ENCODE results near the gene MAPK12. TPM values are rescaled to one million over a fixed set of nuclear protein-coding genes. Genes with fewer than 3 reads are reported as not detected.

The MAPK12 gene
- 112 and 304 TPM in 2 replicates for total RNA-seq (2011; cell fraction: chromatin; rRNA removed; ENCODE audit: low replicate concordance)
- total RNA-seq (2011; cell fraction: nucleolus; rRNA removed): 207 and 279 TPM in 2 replicates
- 136 and 144 TPM in 2 replicates for total RNA-seq (2011; cell fraction: nucleoplasm; rRNA removed)
- total RNA-seq (2014; rRNA removed) (45.2 and 45.5 TPM in 2 replicates), total RNA-seq (2014; rRNA removed; fragmentation: Illumina TruSeq; extraction: Trizol) (5.7 and 11.1 TPM in 2 replicates), total RNA-seq (2015; rRNA removed; fragmentation: Illumina TruSeq; extraction: Trizol) (32.9 and 33.8 TPM in 2 replicates), total RNA-seq (2021) (68.4 and 69.1 TPM in 2 replicates), polyA plus RNA-seq (2011; rRNA removed) (30.6 and 45.2 TPM in 2 replicates), polyA plus RNA-seq (2014; fragmentation: Illumina TruSeq; extraction: Trizol) (32.8 and 35.5 TPM in 2 replicates), polyA plus RNA-seq (2014; fragmentation: Nextera tagmentation; extraction: Ambion mirVana) (1 to 10 TPM in 1 of 2 experiments, under 1 TPM in 1; 0.79 to 4.0 TPM), polyA plus RNA-seq (2014; rRNA removed) (69.4 and 71.5 TPM in 2 replicates), polyA minus RNA-seq (2011; rRNA and poly(A)+ RNA removed) (12.0 and 15.0 TPM in 2 replicates), Bru-seq, nascent RNA (percentile 66 among the genes with signal in this experiment), BruChase-seq, experiment 1, labeled RNA remaining after a 2-hour chase (percentile 55 among the genes with signal in this experiment), BruChase-seq, experiment 2, labeled RNA remaining after a 6-hour chase (percentile 64 among the genes with signal in this experiment)
- 35.5 and 49.4 TPM in 2 replicates for polyA plus RNA-seq (2011; cell fraction: cytosol; rRNA removed)
- 285 and 430 TPM in 2 replicates for polyA plus RNA-seq (2011; cell fraction: nucleus; rRNA removed)
- polyA plus RNA-seq (2012): 38.8 and 60.9 TPM in 2 replicates
- polyA minus RNA-seq (2011; cell fraction: cytosol; rRNA and poly(A)+ RNA removed): 18.3 and 22.3 TPM in 2 replicates
- 61.0 and 65.0 TPM in 2 replicates for polyA minus RNA-seq (2011; cell fraction: nucleus; rRNA and poly(A)+ RNA removed)
- long read RNA-seq, experiment 1, transcript MAPK12-201 (12 exons, 1,918 nt): major isoform, 54 of 222 reads
- long read RNA-seq, experiment 1, transcript MAPK12-206 (12 exons, 1,785 nt): minor isoform, 7 of 222 reads
- long read RNA-seq, experiment 1, transcript MAPK12-204 (11 exons, 2,019 nt): minor isoform, 6 of 222 reads
- long read RNA-seq, experiment 1, partial matches to known transcripts: 34 of 222 reads
- long read RNA-seq, experiment 1, other reads (novel, unspliced or antisense): 119 of 222 reads
- long read RNA-seq, experiment 2, transcript MAPK12-201 (12 exons, 1,918 nt): major isoform, 8 of 45 reads
- long read RNA-seq, experiment 2, partial matches to known transcripts: 14 of 45 reads
- long read RNA-seq, experiment 2, other reads (novel, unspliced or antisense): 21 of 45 reads
- long read RNA-seq, experiment 3, partial matches to known transcripts: 2 of 10 reads
- long read RNA-seq, experiment 3, other reads (novel, unspliced or antisense): 2 of 10 reads

- H3K9ac ChIP-seq (ENCODE audit: insufficient read depth in 1 of 2, low read depth in 2 of 2, low read length in 2 of 2): peak within 1 kb of the TSS; percentile 72 to 95
- intact Hi-C loops (cut with micrococcal nuclease): no loop called here
- no peaks in the 10 kb centered on the region for H3K9me1 ChIP-seq (ENCODE audit: control insufficient read depth, insufficient read depth, low read length)
- peak within 1 kb of the TSS; percentile 72; the same call in 1 of the 2 replicates for H2AFZ ChIP-seq (ENCODE audit: low read depth, low read length)
- H3K79me2 ChIP-seq (ENCODE audit: control insufficient read depth, insufficient read depth, low read length): peaks cover 27% of the 10 kb centered on the region
- ChIA-PET CTCF (ENCODE audit: low intra/inter-chr PET ratio) (no interaction called here), POLR2A (interaction anchor here (0.6 to 1.5 kb wide), 4 partner anchors 10 to 71 kb away, joined by 3 to 5 read pairs (median 3); partner anchors contain the start of genes HDAC10 and PLXNB2)
- H3K4me3 ChIP-seq: peak within 1 kb of the TSS; percentile 64
- H4K20me1 ChIP-seq (replicated peaks; ENCODE audit: control insufficient read depth, insufficient read depth, low read length): no peaks in the 10 kb centered on the region
- BruUV-seq (replicated peaks): no TSS peak
- 8% methylated on average over 10 of the region's 61 CpGs for WGBS (ENCODE audit: insufficient coverage, low coverage, missing lambda C conversion rate)
- H3K27ac ChIP-seq (ENCODE audit: extremely low read depth, low read depth, low read length): peak within 1 kb of the TSS; percentile 76
- ATAC-seq (peak; percentile 76), DNase-seq (ENCODE audit: extremely low read depth in 1 of 4, low spot score in 3 of 4) (peak; percentile 71 to 84 (median 80)), FAIRE-seq (no peak)
- H3K4me1 ChIP-seq (replicated peaks in 1 of 2; ENCODE audit: control insufficient read depth in 2 of 2, insufficient read depth in 2 of 2, low read length in 2 of 2): peaks cover 15 to 85% of the 10 kb centered on the region in 2 experiments; a peak in 4 of 5 replicates
- peaks cover 25% of the 10 kb centered on the region; the same call in 1 of the 3 replicates for H3K36me3 ChIP-seq (ENCODE audit: control insufficient read depth, insufficient read depth, low read length)
- no peaks in the 10 kb centered on the region for H3K9me3 ChIP-seq (replicated peaks; ENCODE audit: control insufficient read depth, insufficient read depth, low read depth, low read length)
- in situ Hi-C loops (cut with MboI): no loop called here
- no peaks in the 10 kb centered on the region for H3K27me3 ChIP-seq (ENCODE audit: control insufficient read depth in 2 of 2, insufficient read depth in 2 of 2, low read length in 2 of 2)
- peak within 1 kb of the TSS; percentile 79 for H3K4me2 ChIP-seq (ENCODE audit: insufficient read depth, low read length)
- TF ChIP-seq EP300 (IDR thresholded peaks at IDR 0.05; ENCODE audit: low read length): no peak
- peak; percentile 42 for TF ChIP-seq GABPA (tag; conservative IDR thresholded peaks at IDR 0.05; ENCODE audit: low read depth)
- TF ChIP-seq E2F3 (CRISPR knock-in tag; IDR thresholded peaks at IDR 0.05): no peak
- TF ChIP-seq ZZZ3 (IDR thresholded peaks at IDR 0.05): no peak
- no peak for TF ChIP-seq ZNF23 (CRISPR knock-in tag; IDR thresholded peaks at IDR 0.05)
- TF ChIP-seq NFIX (CRISPR knock-in tag; IDR thresholded peaks at IDR 0.05; ENCODE audit: low read depth): no peak
- TF ChIP-seq SREBF1 (IDR thresholded peaks at IDR 0.05; ENCODE audit: borderline replicate concordance, low read depth, low read length): no peak
- no peak for TF ChIP-seq KDM1A (IDR thresholded peaks at IDR 0.05)
- no peak for TF ChIP-seq MECOM (CRISPR knock-in tag; IDR thresholded peaks at IDR 0.05)
- no peak for TF ChIP-seq RB1 (IDR thresholded peaks at IDR 0.05; ENCODE audit: low read depth)
- no peak for TF ChIP-seq FUS (optimal IDR thresholded peaks at IDR 0.05; ENCODE audit: low read depth, low read length)
- no peak for TF ChIP-seq MYNN (IDR thresholded peaks at IDR 0.05)
- no peak for TF ChIP-seq MYNN (CRISPR knock-in tag; IDR thresholded peaks at IDR 0.05)
- TF ChIP-seq EP400 (IDR thresholded peaks at IDR 0.05): no peak
- TF ChIP-seq CAMTA2 (CRISPR knock-in tag; conservative IDR thresholded peaks at IDR 0.05): no peak
- no peak for TF ChIP-seq ZNF174 (CRISPR knock-in tag; IDR thresholded peaks at IDR 0.05)
Measured at GRCh38 chr22:50261615-50262459, at the start of gene MAPK12. TSS of gene MAPK12 (minus strand) at chr22:50261683. CDS start at chr22:50261509, 174 bp downstream.
